Mesothelial cell of epicardium (in vitro differentiated cells): Measurements from ENCODE around the gene SND1. TPM values are rescaled to one million over a fixed set of nuclear protein-coding genes. Genes with fewer than 3 reads are reported as not detected.
"Not testable (repeated sequence)": the region's sequence is repeated elsewhere in the genome, so short reads cannot be mapped to it uniquely, and the experiment has no call there.

Experiments
- DNase-seq, 2 experiments: peaks; one replicate each; pipeline ENCODE4 v3.0.0; 2021; ENCODE audit warnings: low spot score in 2 of 2; ENCODE audit not compliant: unreplicated experiment in 2 of 2
- H3K27ac Mint-ChIP-seq: 2 replicates; pipeline ENCODE4 v1.8.0; 2021; ENCODE audit warnings: mixed read lengths
- H3K27me3 Mint-ChIP-seq: 2 replicates; pipeline ENCODE4 v1.8.0; 2021; ENCODE audit warnings: low read depth, mixed read lengths
- H3K36me3 Mint-ChIP-seq: 2 replicates; pipeline ENCODE4 v1.8.0; 2021; ENCODE audit warnings: mixed read lengths
- H3K4me1 Mint-ChIP-seq: 2 replicates; pipeline ENCODE4 v1.8.0; 2021; ENCODE audit warnings: mixed read lengths
- H3K4me3 Mint-ChIP-seq: 2 replicates; pipeline ENCODE4 v1.8.0; 2021; ENCODE audit warnings: mild to moderate bottlenecking, moderate library complexity, mixed read lengths
- H3K9me3 Mint-ChIP-seq: 2 replicates; pipeline ENCODE4 v1.8.0; 2021; ENCODE audit warnings: mixed read lengths
- CTCF ChIP-seq: fragments of 200-600 bp; sonication (generic); IDR thresholded peaks from one replicate; pipeline ENCODE4 v1.5.0; 2021; ENCODE audit warnings: antibody characterized with exemption; ENCODE audit not compliant: unreplicated experiment
- total RNA-seq: library from RNA; stranded (reverse); gene quantifications from 3 replicates; pipeline ENCODE4 v1.2.1, GENCODE V29; 2021

SND1 gene
- total RNA-seq, 1 donor from 2014 or later = 211 TPM

- DNase-seq = no peak
- H3K27ac Mint-ChIP-seq = no peak overlapping the region
- H3K36me3 Mint-ChIP-seq = no peaks in the 10 kb centered on the region
- no peak for TF ChIP-seq CTCF
- H3K9me3 Mint-ChIP-seq = peaks cover 6% of the 10 kb centered on the region
- H3K4me3 Mint-ChIP-seq = no peak overlapping the region
- peaks cover 59% of the 10 kb centered on the region for H3K27me3 Mint-ChIP-seq
- peaks cover 3% of the 10 kb centered on the region for H3K4me1 Mint-ChIP-seq
Measured at GRCh38 chr7:128108641-128109423, 456.8 kb downstream of the SND1 start.

- H3K4me1 Mint-ChIP-seq, H3K9me3 Mint-ChIP-seq, DNase-seq, H3K27ac Mint-ChIP-seq, H3K4me3 Mint-ChIP-seq, H3K36me3 Mint-ChIP-seq: not testable (repeated sequence)
- peaks cover 60% of the 10 kb centered on the region for H3K27me3 Mint-ChIP-seq
Measured at GRCh38 chr7:128109424-128109969, 457.5 kb downstream of the SND1 start.

- H3K4me3 Mint-ChIP-seq = no peak overlapping the region
- H3K9me3 Mint-ChIP-seq = peaks cover 6% of the 10 kb centered on the region
- H3K27ac Mint-ChIP-seq = no peak overlapping the region
- peaks cover 51% of the 10 kb centered on the region for H3K27me3 Mint-ChIP-seq
- H3K4me1 Mint-ChIP-seq = no peaks in the 10 kb centered on the region
- H3K36me3 Mint-ChIP-seq = no peaks in the 10 kb centered on the region
- no peak for TF ChIP-seq CTCF
- DNase-seq = no peak
Measured at GRCh38 chr7:128110641-128111364, 458.8 kb downstream of the SND1 start.

GRCh38 chr7:128112018-128112780, 460.2 kb downstream of the SND1 start:
- Mint-ChIP-seq H3K27me3 (peaks cover 37% of the 10 kb centered on the region), H3K4me3 (no peak overlapping the region), H3K36me3 (no peaks in the 10 kb centered on the region), H3K27ac (no peak overlapping the region), H3K9me3 (peaks cover 6% of the 10 kb centered on the region), H3K4me1 (no peaks in the 10 kb centered on the region)
- no peak for DNase-seq
- no peak for TF ChIP-seq CTCF

- no peak for TF ChIP-seq CTCF
Measured at GRCh38 chr7:128112781-128113221, 460.8 kb downstream of the SND1 start.

More at GRCh38 chr7:128112781-128113221, 460.8 kb downstream of the SND1 start:
- Mint-ChIP-seq H3K9me3 (peaks cover 6% of the 10 kb centered on the region), H3K27ac (no peak overlapping the region), H3K27me3 (peaks cover 33% of the 10 kb centered on the region), H3K36me3 (no peaks in the 10 kb centered on the region), H3K4me1 (no peaks in the 10 kb centered on the region), H3K4me3 (no peak overlapping the region)
- DNase-seq = no peak
